ENCODE data around the gene PFDN5. TPM values are rescaled to one million over a fixed set of nuclear protein-coding genes. Genes with fewer than 3 reads are reported as not detected.

PFDN5 gene
- total RNA-seq, 2 donors from 2014 or later = 337 to 403 TPM

- Histone ChIP-seq H3K9me3 (no peaks in the 10 kb centered on the region), H3K36me3 (replicated peaks in 1 of 2; ENCODE audit: insufficient read depth in 1 of 2, low read depth in 2 of 2) (no peaks in the 10 kb centered on the region), H3K4me1 (no peaks in the 10 kb centered on the region), H3K4me3 (no peak overlapping the region), H3K27me3 (no peaks in the 10 kb centered on the region), H3K27ac (no peak overlapping the region)
- intact Hi-C loops (cut with DNase I) = loop anchor here (5.0 kb wide), 1 partner anchor 74 kb away; no protein-coding TSS in a partner anchor
- WGBS, 2 donors = 78 to 88% methylated on average over 6 to 9 of the region's 9 CpGs
- no peak for ATAC-seq
- no peak for DNase-seq
- no peak for TF ChIP-seq POLR2A (IDR thresholded peaks at IDR 0.05)
- TF ChIP-seq CTCF (IDR thresholded peaks at IDR 0.05) = no peak
These were observed 8.9 kb upstream of the PFDN5 start for GRCh38 chr12:53286448-53286847.

GRCh38 chr12:53287741-53288216 lies 7.6 kb upstream of the PFDN5 start:
- peak; percentile 37 to 78 (median 74) for TF ChIP-seq CTCF (IDR thresholded peaks at IDR 0.05)
- TF ChIP-seq POLR2A (IDR thresholded peaks at IDR 0.05) = no peak
- Histone ChIP-seq H3K4me1 (no peaks in the 10 kb centered on the region), H3K4me3 (no peak overlapping the region), H3K27me3 (no peaks in the 10 kb centered on the region), H3K9me3 (no peaks in the 10 kb centered on the region), H3K36me3 (replicated peaks in 1 of 2; ENCODE audit: insufficient read depth in 1 of 2, low read depth in 2 of 2) (no peaks in the 10 kb centered on the region), H3K27ac (no peak overlapping the region)
- intact Hi-C loops (cut with DNase I) = loop anchor here (5.0 kb wide), 1 partner anchor 75 kb away; no protein-coding TSS in a partner anchor
- 53 to 56% methylated on average over 5 to 11 of the region's 11 CpGs for WGBS, 2 donors
- DNase-seq (peak; percentile 72 to 81 (median 76)), ATAC-seq (peak; percentile 75)

- 76 to 86% methylated on average over 2 to 6 of the region's 6 CpGs for WGBS, 2 donors
- no peak for TF ChIP-seq POLR2A (IDR thresholded peaks at IDR 0.05)
- no peak for TF ChIP-seq CTCF (IDR thresholded peaks at IDR 0.05)
- Histone ChIP-seq H3K4me1 (no peaks in the 10 kb centered on the region), H3K36me3 (replicated peaks in 1 of 2; ENCODE audit: insufficient read depth in 1 of 2, low read depth in 2 of 2) (no peaks in the 10 kb centered on the region), H3K4me3 (no peak overlapping the region), H3K27me3 (no peaks in the 10 kb centered on the region), H3K9me3 (no peaks in the 10 kb centered on the region), H3K27ac (no peak overlapping the region)
- ATAC-seq = no peak
- intact Hi-C loops (cut with DNase I) = loop anchor here (5.0 kb wide), 1 partner anchor 76 kb away; no protein-coding TSS in a partner anchor
- no peak for DNase-seq
These were observed 7.0 kb upstream of the PFDN5 start for GRCh38 chr12:53288322-53288721.

- no peaks in the 10 kb centered on the region for H3K27me3 ChIP-seq
- no peak overlapping the region for H3K27ac ChIP-seq
- H3K4me3 ChIP-seq = no peak overlapping the region
- intact Hi-C loops (cut with DNase I) = loop anchor here (5.0 kb wide), 2 partner anchors 38 to 78 kb away; a partner anchor contains a TSS
- ATAC-seq = no peak
- no peak for TF ChIP-seq CTCF (IDR thresholded peaks at IDR 0.05)
- TF ChIP-seq POLR2A (IDR thresholded peaks at IDR 0.05) = no peak
- H3K9me3 ChIP-seq = no peaks in the 10 kb centered on the region
- no peaks in the 10 kb centered on the region for H3K36me3 ChIP-seq (replicated peaks in 1 of 2; ENCODE audit: insufficient read depth in 1 of 2, low read depth in 2 of 2)
- 79 to 100% methylated on average over 1 to 4 of the region's 4 CpGs for WGBS, 2 donors
- H3K4me1 ChIP-seq = peaks cover 3% of the 10 kb centered on the region
- no peak for DNase-seq
These were observed 5.5 kb upstream of the PFDN5 start for GRCh38 chr12:53289891-53290290.

- no peaks in the 10 kb centered on the region for H3K27me3 ChIP-seq
- no peaks in the 10 kb centered on the region for H3K9me3 ChIP-seq
- WGBS, 2 donors = 57 to 66% methylated on average over 4 to 8 of the region's 9 CpGs
- no peaks in the 10 kb centered on the region for H3K36me3 ChIP-seq (replicated peaks in 1 of 2; ENCODE audit: insufficient read depth in 1 of 2, low read depth in 2 of 2)
- H3K4me1 ChIP-seq = peaks cover 7% of the 10 kb centered on the region
- H3K4me3 ChIP-seq = no peak overlapping the region
- intact Hi-C loops (cut with DNase I) = loop anchor here (5.0 kb wide), 1 partner anchor 38 kb away; a partner anchor contains a TSS
- ATAC-seq (no peak), DNase-seq (no peak)
- TF ChIP-seq POLR2A (IDR thresholded peaks at IDR 0.05) = no peak
- TF ChIP-seq CTCF (IDR thresholded peaks at IDR 0.05) = no peak
- H3K27ac ChIP-seq = no peak overlapping the region
These were observed 4.7 kb upstream of the PFDN5 start for GRCh38 chr12:53290661-53291060.
